ENCODE measurements around the gene NPHS1.
"Not testable (repeated sequence)": the region's sequence is repeated elsewhere in the genome, so short reads cannot be mapped to it uniquely, and the experiment has no call there.

NPHS1 gene

GRCh38 chr19:35795564-35795963, 56.7 kb downstream of the NPHS1 start:
- H3K4me3 Mint-ChIP-seq; H3K36me3 Mint-ChIP-seq; H3K4me1 Mint-ChIP-seq (ENCODE audit: low read depth); H3K27ac Mint-ChIP-seq; H3K9me3 Mint-ChIP-seq (ENCODE audit: low read depth): not testable (repeated sequence)
- H3K27me3 Mint-ChIP-seq = peaks cover 19% of the 10 kb centered on the region

GRCh38 chr19:35793381-35794165, 58.7 kb downstream of the NPHS1 start:
- no peak overlapping the region for H3K4me3 Mint-ChIP-seq
- no peaks in the 10 kb centered on the region for H3K9me3 Mint-ChIP-seq (ENCODE audit: low read depth)
- H3K27ac Mint-ChIP-seq = peak overlapping the region; percentile 50
- peaks cover 4% of the 10 kb centered on the region for H3K4me1 Mint-ChIP-seq (ENCODE audit: low read depth)
- H3K36me3 Mint-ChIP-seq = peaks cover 2% of the 10 kb centered on the region
- peaks cover 17% of the 10 kb centered on the region for H3K27me3 Mint-ChIP-seq

- peaks cover 17% of the 10 kb centered on the region for H3K27me3 Mint-ChIP-seq
- H3K27ac Mint-ChIP-seq = no peak overlapping the region
- H3K36me3 Mint-ChIP-seq = peaks cover 2% of the 10 kb centered on the region
- H3K9me3 Mint-ChIP-seq (ENCODE audit: low read depth) = no peaks in the 10 kb centered on the region
- H3K4me3 Mint-ChIP-seq = no peak overlapping the region
- peaks cover 4% of the 10 kb centered on the region for H3K4me1 Mint-ChIP-seq (ENCODE audit: low read depth)
These were observed 59.4 kb downstream of the NPHS1 start for GRCh38 chr19:35792888-35793287.

- H3K4me1 Mint-ChIP-seq (ENCODE audit: low read depth) = peaks cover 4% of the 10 kb centered on the region
- H3K36me3 Mint-ChIP-seq = peaks cover 2% of the 10 kb centered on the region
- H3K4me3 Mint-ChIP-seq = no peak overlapping the region
- H3K27ac Mint-ChIP-seq = no peak overlapping the region
- peaks cover 17% of the 10 kb centered on the region for H3K27me3 Mint-ChIP-seq
- H3K9me3 Mint-ChIP-seq (ENCODE audit: low read depth) = no peaks in the 10 kb centered on the region
These were observed 60.0 kb downstream of the NPHS1 start for GRCh38 chr19:35792312-35792711.

GRCh38 chr19:35791814-35792279, 60.5 kb downstream of the NPHS1 start:
- H3K27ac Mint-ChIP-seq = no peak overlapping the region
- peaks cover 2% of the 10 kb centered on the region for H3K4me1 Mint-ChIP-seq (ENCODE audit: low read depth)
- H3K9me3 Mint-ChIP-seq (ENCODE audit: low read depth) = no peaks in the 10 kb centered on the region
- H3K4me3 Mint-ChIP-seq = no peak overlapping the region
- H3K36me3 Mint-ChIP-seq = peaks cover 2% of the 10 kb centered on the region
- peaks cover 13% of the 10 kb centered on the region for H3K27me3 Mint-ChIP-seq

- Mint-ChIP-seq H3K27ac (no peak overlapping the region), H3K36me3 (no peaks in the 10 kb centered on the region), H3K27me3 (peaks cover 7% of the 10 kb centered on the region), H3K9me3 (ENCODE audit: low read depth) (no peaks in the 10 kb centered on the region), H3K4me3 (no peak overlapping the region), H3K4me1 (ENCODE audit: low read depth) (no peaks in the 10 kb centered on the region)
These were observed 61.1 kb downstream of the NPHS1 start for GRCh38 chr19:35790981-35791813.

- Mint-ChIP-seq H3K4me3 (no peak overlapping the region), H3K9me3 (ENCODE audit: low read depth) (no peaks in the 10 kb centered on the region), H3K27ac (no peak overlapping the region), H3K27me3 (peaks cover 4% of the 10 kb centered on the region), H3K4me1 (ENCODE audit: low read depth) (no peaks in the 10 kb centered on the region), H3K36me3 (no peaks in the 10 kb centered on the region)
These were observed 62.0 kb downstream of the NPHS1 start for GRCh38 chr19:35789978-35790944.

- Mint-ChIP-seq H3K27me3 (peaks cover 4% of the 10 kb centered on the region), H3K27ac (no peak overlapping the region), H3K36me3 (no peaks in the 10 kb centered on the region), H3K4me1 (ENCODE audit: low read depth) (no peaks in the 10 kb centered on the region), H3K4me3 (no peak overlapping the region), H3K9me3 (ENCODE audit: low read depth) (no peaks in the 10 kb centered on the region)
These were observed 62.9 kb downstream of the NPHS1 start for GRCh38 chr19:35789195-35789977.

- Mint-ChIP-seq H3K27me3 (peaks cover 2% of the 10 kb centered on the region), H3K36me3 (no peaks in the 10 kb centered on the region), H3K4me1 (ENCODE audit: low read depth) (no peaks in the 10 kb centered on the region), H3K9me3 (ENCODE audit: low read depth) (no peaks in the 10 kb centered on the region), H3K27ac (no peak overlapping the region), H3K4me3 (no peak overlapping the region)
These were observed 63.9 kb downstream of the NPHS1 start for GRCh38 chr19:35788205-35788960.

GRCh38 chr19:35787227-35787799, 65.0 kb downstream of the NPHS1 start:
- Mint-ChIP-seq H3K4me3 (no peak overlapping the region), H3K27me3 (no peaks in the 10 kb centered on the region), H3K4me1 (ENCODE audit: low read depth) (no peaks in the 10 kb centered on the region), H3K27ac (no peak overlapping the region), H3K9me3 (ENCODE audit: low read depth) (no peaks in the 10 kb centered on the region), H3K36me3 (no peaks in the 10 kb centered on the region)

GRCh38 chr19:35786299-35787160, 65.8 kb downstream of the NPHS1 start:
- no peaks in the 10 kb centered on the region for H3K9me3 Mint-ChIP-seq (ENCODE audit: low read depth)
- H3K27me3 Mint-ChIP-seq = no peaks in the 10 kb centered on the region
- H3K36me3 Mint-ChIP-seq = no peaks in the 10 kb centered on the region
- H3K4me3 Mint-ChIP-seq = no peak overlapping the region
- H3K27ac Mint-ChIP-seq = no peak overlapping the region
- no peaks in the 10 kb centered on the region for H3K4me1 Mint-ChIP-seq (ENCODE audit: low read depth)

- Mint-ChIP-seq H3K27me3 (no peaks in the 10 kb centered on the region), H3K4me3 (no peak overlapping the region), H3K36me3 (no peaks in the 10 kb centered on the region), H3K4me1 (ENCODE audit: low read depth) (no peaks in the 10 kb centered on the region), H3K27ac (no peak overlapping the region), H3K9me3 (ENCODE audit: low read depth) (no peaks in the 10 kb centered on the region)
These were observed 67.0 kb downstream of the NPHS1 start for GRCh38 chr19:35785339-35785627.

Measured in activated naive CD8-positive, alpha-beta T cell (primary cell).